Skeletal muscle tissue (tissue), 4 donors: ENCODE data around the gene ALDH4A1. TPM values are rescaled to one million over a fixed set of nuclear protein-coding genes. Genes with fewer than 3 reads are reported as not detected.

Experiments used
- H3K27ac ChIP-seq: one replicate; pipeline ENCODE4 v1.7.0; 2013; ENCODE audit warnings: mild to moderate bottlenecking, low read depth, low read length, inconsistent platforms
- H3K27me3 ChIP-seq, 3 donors: one replicate each; pipeline ENCODE4 v1.7.0; 2013; ENCODE audit warnings: low read length in 3 of 3; ENCODE audit not compliant: control insufficient read depth in 3 of 3, insufficient read depth in 3 of 3
- H3K36me3 ChIP-seq, 3 donors: one replicate each; pipeline ENCODE4 v1.7.0; 2013; ENCODE audit warnings: low read length in 3 of 3; ENCODE audit not compliant: control insufficient read depth in 3 of 3, insufficient read depth in 3 of 3
- H3K4me1 ChIP-seq, 3 donors: one replicate each; pipeline ENCODE4 v1.7.0; 2013; ENCODE audit warnings: low read length in 3 of 3, mild to moderate bottlenecking in 3 of 3; ENCODE audit not compliant: control insufficient read depth in 3 of 3, insufficient read depth in 3 of 3
- H3K4me3 ChIP-seq, 3 donors: one replicate each; pipeline ENCODE4 v1.7.0; 2013; ENCODE audit warnings: low read length in 3 of 3
- H3K9ac ChIP-seq, 3 donors: one replicate each; pipeline ENCODE4 v1.7.0; 2013; ENCODE audit warnings: low read length in 3 of 3, mild to moderate bottlenecking in 3 of 3, moderate library complexity in 2 of 3, low read depth in 1 of 3
- H3K9me3 ChIP-seq, 3 donors: one replicate each; pipeline ENCODE4 v1.7.0; 2013; ENCODE audit warnings: low read length in 3 of 3; ENCODE audit not compliant: control insufficient read depth in 3 of 3
- total RNA-seq: library from RNA; depleted of rRNA; stranded (reverse); fragments of >200 nt; gene quantifications from one replicate; pipeline ENCODE4 v1.2.3, GENCODE V29; 2014
- donor health status: Osteomylitis.

The ALDH4A1 gene
- total RNA-seq, 1 donor from 2014 or later, result 6.3 TPM

GRCh38 chr1:18915341-18915740 lies 13.0 kb upstream of the ALDH4A1 start:
- H3K9me3 ChIP-seq, result no peaks in the 10 kb centered on the region
- no peak overlapping the region for H3K9ac ChIP-seq
- peaks cover 8 to 26% (median 11%) of the 10 kb centered on the region in 3 donors for H3K36me3 ChIP-seq
- no peak overlapping the region for H3K4me3 ChIP-seq
- no peak overlapping the region for H3K27ac ChIP-seq
- no peaks in the 10 kb centered on the region for H3K27me3 ChIP-seq
- peaks cover 6 to 13% (median 8%) of the 10 kb centered on the region in 3 donors for H3K4me1 ChIP-seq

- H3K27me3 ChIP-seq, result no peaks in the 10 kb centered on the region
- H3K9ac ChIP-seq, result peak overlapping the region in 1 of 3 donors; percentile 33
- peak overlapping the region in 1 of 3 donors; percentile 1 for H3K4me3 ChIP-seq
- no peaks in the 10 kb centered on the region for H3K9me3 ChIP-seq
- H3K27ac ChIP-seq, result no peak overlapping the region
- H3K4me1 ChIP-seq, result peaks cover 8 to 17% (median 11%) of the 10 kb centered on the region in 3 donors
- peaks cover 19 to 37% (median 22%) of the 10 kb centered on the region in 3 donors for H3K36me3 ChIP-seq
Measured at GRCh38 chr1:18913065-18913835, 10.9 kb upstream of the ALDH4A1 start.

GRCh38 chr1:18912550-18912949 lies 10.2 kb upstream of the ALDH4A1 start:
- H3K36me3 ChIP-seq, result peaks cover 19 to 35% (median 22%) of the 10 kb centered on the region in 3 donors
- H3K27ac ChIP-seq, result no peak overlapping the region
- H3K9ac ChIP-seq, result no peak overlapping the region
- H3K27me3 ChIP-seq, result no peaks in the 10 kb centered on the region
- H3K4me3 ChIP-seq, result no peak overlapping the region
- peaks cover 11 to 24% (median 18%) of the 10 kb centered on the region in 3 donors for H3K4me1 ChIP-seq
- no peaks in the 10 kb centered on the region for H3K9me3 ChIP-seq

GRCh38 chr1:18908911-18909771 lies 6.8 kb upstream of the ALDH4A1 start:
- no peaks in the 10 kb centered on the region for H3K9me3 ChIP-seq
- H3K4me3 ChIP-seq, result no peak overlapping the region
- peaks cover 23 to 27% (median 26%) of the 10 kb centered on the region in 3 donors for H3K4me1 ChIP-seq
- H3K27ac ChIP-seq, result no peak overlapping the region
- no peak overlapping the region for H3K9ac ChIP-seq
- peaks cover 14 to 26% (median 17%) of the 10 kb centered on the region in 3 donors for H3K36me3 ChIP-seq
- no peaks in the 10 kb centered on the region for H3K27me3 ChIP-seq

GRCh38 chr1:18907917-18908845 lies 5.8 kb upstream of the ALDH4A1 start:
- peaks cover 14 to 26% (median 17%) of the 10 kb centered on the region in 3 donors for H3K36me3 ChIP-seq
- H3K9ac ChIP-seq, result peak overlapping the region; percentile 1 to 33 (median 8)
- H3K27ac ChIP-seq, result peak overlapping the region; percentile 37
- peaks cover 24 to 32% (median 26%) of the 10 kb centered on the region in 3 donors for H3K4me1 ChIP-seq
- H3K27me3 ChIP-seq, result no peaks in the 10 kb centered on the region
- no peaks in the 10 kb centered on the region for H3K9me3 ChIP-seq
- no peak overlapping the region for H3K4me3 ChIP-seq

GRCh38 chr1:18907021-18907916 lies 4.9 kb upstream of the ALDH4A1 start:
- Histone ChIP-seq H3K4me3 (peak overlapping the region in 1 of 3 donors; percentile 29), H3K9me3 (no peaks in the 10 kb centered on the region), H3K27me3 (no peaks in the 10 kb centered on the region), H3K36me3 (peaks cover 14 to 26% (median 17%) of the 10 kb centered on the region in 3 donors), H3K4me1 (peaks cover 23 to 31% (median 26%) of the 10 kb centered on the region in 3 donors), H3K27ac (peak overlapping the region; percentile 37), H3K9ac (peak overlapping the region; percentile 1 to 32 (median 25))

- Histone ChIP-seq H3K4me3 (peak overlapping the region; percentile 77 to 88 (median 83)), H3K27ac (peak overlapping the region; percentile 99), H3K4me1 (peaks cover 37 to 55% (median 39%) of the 10 kb centered on the region in 3 donors), H3K36me3 (no peaks in the 10 kb centered on the region), H3K9me3 (no peaks in the 10 kb centered on the region), H3K9ac (peak overlapping the region; percentile 96), H3K27me3 (no peaks in the 10 kb centered on the region)
Measured at GRCh38 chr1:18903291-18903756, 969 bp upstream of the ALDH4A1 start.

- no peaks in the 10 kb centered on the region for H3K9me3 ChIP-seq
- H3K4me1 ChIP-seq, result peaks cover 24 to 42% (median 30%) of the 10 kb centered on the region in 3 donors
- H3K27ac ChIP-seq, result peak overlapping the region; percentile 99
- H3K27me3 ChIP-seq, result no peaks in the 10 kb centered on the region
- peak overlapping the region; percentile 77 to 88 (median 83) for H3K4me3 ChIP-seq
- H3K9ac ChIP-seq, result peak overlapping the region; percentile 96
- peaks cover 3 to 7% (median 4%) of the 10 kb centered on the region in 3 donors for H3K36me3 ChIP-seq
Measured at GRCh38 chr1:18901952-18902522, 318 bp downstream of the ALDH4A1 start.
